Thyroid gland (tissue), 4 donors: ENCODE measurements around the gene ADRB1.

Experiments
- CTCF ChIP-seq, 6 experiments: fragments of 200-600 bp in 3 of 6; fragments of 450-650 bp in 3 of 6; sonication (generic) in 3 of 6; IDR thresholded peaks; one replicate each; pipeline ENCODE4 v1.5.1; 2016 to 2019; ENCODE audit warnings: antibody characterized with exemption in 6 of 6, mild to moderate bottlenecking in 2 of 6, inconsistent platforms in 1 of 6, moderate library complexity in 1 of 6
- POLR2A ChIP-seq, 2 donors: fragments of 450-650 bp; IDR thresholded peaks; one replicate each; pipeline ENCODE4 v1.6.1; 2017; ENCODE audit warnings: antibody characterized with exemption in 2 of 2, mild to moderate bottlenecking in 2 of 2, moderate library complexity in 1 of 2

- no peak for TF ChIP-seq CTCF (IDR thresholded peaks at IDR 0.05)
- no peak for TF ChIP-seq POLR2A (IDR thresholded peaks at IDR 0.05)
Measured at GRCh38 chr10:114065049-114065435, 21.4 kb downstream of the ADRB1 start.
